GM12878 (cell line): ENCODE measurements around the gene TERF2IP. TPM values are rescaled to one million over a fixed set of nuclear protein-coding genes. Genes with fewer than 3 reads are reported as not detected.
A peak's percentile ranks its signal among the peaks of the same experiment; 100 is the strongest.

Experiments
- FOXM1 ChIP-seq: IDR thresholded peaks from 2 replicates; pipeline ENCODE4 v1.6.1; 2012; ENCODE audit warnings: low read depth, mild to moderate bottlenecking, inconsistent platforms, low read length, moderate library complexity
- GATAD2B ChIP-seq: fragments of 450-650 bp; conservative IDR thresholded peaks from 2 replicates; pipeline ENCODE4 v1.6.1; 2017; ENCODE audit warnings: low read depth, mild to moderate bottlenecking, moderate library complexity
- HDAC2 ChIP-seq: fragments of 200-600 bp; sonication (generic); IDR thresholded peaks from 2 replicates; pipeline ENCODE4 v1.6.1; 2017
- JUNB ChIP-seq: IDR thresholded peaks from 2 replicates; pipeline ENCODE4 v1.6.1; 2016; ENCODE audit warnings: antibody characterized with exemption, mild to moderate bottlenecking
- MTA3 ChIP-seq: IDR thresholded peaks from 2 replicates; pipeline ENCODE4 v1.6.1; 2012; ENCODE audit warnings: low read length, inconsistent platforms, borderline replicate concordance
- RAD51 ChIP-seq: fragments of 450-650 bp; IDR thresholded peaks from 2 replicates; pipeline ENCODE4 v1.6.1; 2016; ENCODE audit warnings: moderate library complexity, mild to moderate bottlenecking, inconsistent platforms
- SREBF2 ChIP-seq: IDR thresholded peaks from 2 replicates; pipeline ENCODE4 v1.6.1; 2012; ENCODE audit warnings: mild to moderate bottlenecking, low read length
- polyA plus RNA-seq, 11 experiments: library from polyadenylated mRNA; depleted of rRNA in 4 of 11; unstranded in 6 of 11; stranded (reverse) in 5 of 11; fragments of >200 nt; fragmentation: Nextera tagmentation in 4 of 11; fragmentation: Illumina TruSeq in 1 of 11; extraction: Ambion mirVana in 4 of 11; extraction: Trizol in 1 of 11; gene quantifications; 1 replicate in 1 of 11; 2 replicates in 10 of 11; pipeline versions ENCODE4 v1.2.1 to v1.2.3, GENCODE V29; 2011 to 2016; ENCODE audit warnings: inconsistent platforms in 2 of 11, missing spikeins in 2 of 11, low read depth in 1 of 11
- total RNA-seq, 4 experiments: library from RNA; depleted of rRNA in 3 of 4; stranded (reverse); fragments of >200 nt in 3 of 4; fragmentation: Illumina TruSeq in 1 of 4; extraction: Trizol in 1 of 4; gene quantifications; 2 replicates each; pipeline versions ENCODE4 v1.2.1 to v1.2.3, GENCODE V29; 2013 to 2021
- TF ChIP-seq, protein P1 (sequence below): fragments of 450-650 bp; conservative IDR thresholded peaks from 2 replicates; pipeline ENCODE4 v1.6.1; 2017; ENCODE audit warnings: mild to moderate bottlenecking, moderate library complexity
- TF ChIP-seq, protein P2 (sequence below): fragments of 450-650 bp; IDR thresholded peaks from 2 replicates; pipeline ENCODE4 v1.6.1; 2017; ENCODE audit warnings: mild to moderate bottlenecking
- TF ChIP-seq, protein P3 (sequence below): fragments of 450-650 bp; IDR thresholded peaks from 2 replicates; pipeline ENCODE4 v1.6.1; 2016; ENCODE audit warnings: mild to moderate bottlenecking, moderate library complexity, borderline replicate concordance

TERF2IP gene
- total and polyA plus RNA-seq, 10 of the 15 experiments (the other 5 are each of a cell fraction or from before 2014, with no cell fraction given) = 19.6 to 93.1 (median 54.4) TPM

- TF ChIP-seq, protein P1, sequence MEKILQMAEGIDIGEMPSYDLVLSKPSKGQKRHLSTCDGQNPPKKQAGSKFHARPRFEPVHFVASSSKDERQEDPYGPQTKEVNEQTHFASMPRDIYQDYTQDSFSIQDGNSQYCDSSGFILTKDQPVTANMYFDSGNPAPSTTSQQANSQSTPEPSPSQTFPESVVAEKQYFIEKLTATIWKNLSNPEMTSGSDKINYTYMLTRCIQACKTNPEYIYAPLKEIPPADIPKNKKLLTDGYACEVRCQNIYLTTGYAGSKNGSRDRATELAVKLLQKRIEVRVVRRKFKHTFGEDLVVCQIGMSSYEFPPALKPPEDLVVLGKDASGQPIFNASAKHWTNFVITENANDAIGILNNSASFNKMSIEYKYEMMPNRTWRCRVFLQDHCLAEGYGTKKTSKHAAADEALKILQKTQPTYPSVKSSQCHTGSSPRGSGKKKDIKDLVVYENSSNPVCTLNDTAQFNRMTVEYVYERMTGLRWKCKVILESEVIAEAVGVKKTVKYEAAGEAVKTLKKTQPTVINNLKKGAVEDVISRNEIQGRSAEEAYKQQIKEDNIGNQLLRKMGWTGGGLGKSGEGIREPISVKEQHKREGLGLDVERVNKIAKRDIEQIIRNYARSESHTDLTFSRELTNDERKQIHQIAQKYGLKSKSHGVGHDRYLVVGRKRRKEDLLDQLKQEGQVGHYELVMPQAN = peak; percentile 69
- no peak; the same call in 1 of the 2 replicates for TF ChIP-seq MTA3
- no peak; the same call in 1 of the 2 replicates for TF ChIP-seq HDAC2
- no peak for TF ChIP-seq SREBF2
- TF ChIP-seq, protein P2, sequence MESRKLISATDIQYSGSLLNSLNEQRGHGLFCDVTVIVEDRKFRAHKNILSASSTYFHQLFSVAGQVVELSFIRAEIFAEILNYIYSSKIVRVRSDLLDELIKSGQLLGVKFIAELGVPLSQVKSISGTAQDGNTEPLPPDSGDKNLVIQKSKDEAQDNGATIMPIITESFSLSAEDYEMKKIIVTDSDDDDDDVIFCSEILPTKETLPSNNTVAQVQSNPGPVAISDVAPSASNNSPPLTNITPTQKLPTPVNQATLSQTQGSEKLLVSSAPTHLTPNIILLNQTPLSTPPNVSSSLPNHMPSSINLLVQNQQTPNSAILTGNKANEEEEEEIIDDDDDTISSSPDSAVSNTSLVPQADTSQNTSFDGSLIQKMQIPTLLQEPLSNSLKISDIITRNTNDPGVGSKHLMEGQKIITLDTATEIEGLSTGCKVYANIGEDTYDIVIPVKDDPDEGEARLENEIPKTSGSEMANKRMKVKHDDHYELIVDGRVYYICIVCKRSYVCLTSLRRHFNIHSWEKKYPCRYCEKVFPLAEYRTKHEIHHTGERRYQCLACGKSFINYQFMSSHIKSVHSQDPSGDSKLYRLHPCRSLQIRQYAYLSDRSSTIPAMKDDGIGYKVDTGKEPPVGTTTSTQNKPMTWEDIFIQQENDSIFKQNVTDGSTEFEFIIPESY = no peak
- no peak for TF ChIP-seq FOXM1
- peak; percentile 60 for TF ChIP-seq GATAD2B
- TF ChIP-seq, protein P3, sequence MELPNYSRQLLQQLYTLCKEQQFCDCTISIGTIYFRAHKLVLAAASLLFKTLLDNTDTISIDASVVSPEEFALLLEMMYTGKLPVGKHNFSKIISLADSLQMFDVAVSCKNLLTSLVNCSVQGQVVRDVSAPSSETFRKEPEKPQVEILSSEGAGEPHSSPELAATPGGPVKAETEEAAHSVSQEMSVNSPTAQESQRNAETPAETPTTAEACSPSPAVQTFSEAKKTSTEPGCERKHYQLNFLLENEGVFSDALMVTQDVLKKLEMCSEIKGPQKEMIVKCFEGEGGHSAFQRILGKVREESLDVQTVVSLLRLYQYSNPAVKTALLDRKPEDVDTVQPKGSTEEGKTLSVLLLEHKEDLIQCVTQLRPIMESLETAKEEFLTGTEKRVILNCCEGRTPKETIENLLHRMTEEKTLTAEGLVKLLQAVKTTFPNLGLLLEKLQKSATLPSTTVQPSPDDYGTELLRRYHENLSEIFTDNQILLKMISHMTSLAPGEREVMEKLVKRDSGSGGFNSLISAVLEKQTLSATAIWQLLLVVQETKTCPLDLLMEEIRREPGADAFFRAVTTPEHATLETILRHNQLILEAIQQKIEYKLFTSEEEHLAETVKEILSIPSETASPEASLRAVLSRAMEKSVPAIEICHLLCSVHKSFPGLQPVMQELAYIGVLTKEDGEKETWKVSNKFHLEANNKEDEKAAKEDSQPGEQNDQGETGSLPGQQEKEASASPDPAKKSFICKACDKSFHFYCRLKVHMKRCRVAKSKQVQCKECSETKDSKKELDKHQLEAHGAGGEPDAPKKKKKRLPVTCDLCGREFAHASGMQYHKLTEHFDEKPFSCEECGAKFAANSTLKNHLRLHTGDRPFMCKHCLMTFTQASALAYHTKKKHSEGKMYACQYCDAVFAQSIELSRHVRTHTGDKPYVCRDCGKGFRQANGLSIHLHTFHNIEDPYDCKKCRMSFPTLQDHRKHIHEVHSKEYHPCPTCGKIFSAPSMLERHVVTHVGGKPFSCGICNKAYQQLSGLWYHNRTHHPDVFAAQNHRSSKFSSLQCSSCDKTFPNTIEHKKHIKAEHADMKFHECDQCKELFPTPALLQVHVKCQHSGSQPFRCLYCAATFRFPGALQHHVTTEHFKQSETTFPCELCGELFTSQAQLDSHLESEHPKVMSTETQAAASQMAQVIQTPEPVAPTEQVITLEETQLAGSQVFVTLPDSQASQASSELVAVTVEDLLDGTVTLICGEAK = peak; percentile 93
- TF ChIP-seq RAD51 = no peak
- no peak for TF ChIP-seq JUNB
These were observed at the start of gene TERF2IP, which contains the start of gene KARS1 (continued) for GRCh38 chr16:75647492-75648264.
